ENCODE results near the gene IRX1.

DNA sequence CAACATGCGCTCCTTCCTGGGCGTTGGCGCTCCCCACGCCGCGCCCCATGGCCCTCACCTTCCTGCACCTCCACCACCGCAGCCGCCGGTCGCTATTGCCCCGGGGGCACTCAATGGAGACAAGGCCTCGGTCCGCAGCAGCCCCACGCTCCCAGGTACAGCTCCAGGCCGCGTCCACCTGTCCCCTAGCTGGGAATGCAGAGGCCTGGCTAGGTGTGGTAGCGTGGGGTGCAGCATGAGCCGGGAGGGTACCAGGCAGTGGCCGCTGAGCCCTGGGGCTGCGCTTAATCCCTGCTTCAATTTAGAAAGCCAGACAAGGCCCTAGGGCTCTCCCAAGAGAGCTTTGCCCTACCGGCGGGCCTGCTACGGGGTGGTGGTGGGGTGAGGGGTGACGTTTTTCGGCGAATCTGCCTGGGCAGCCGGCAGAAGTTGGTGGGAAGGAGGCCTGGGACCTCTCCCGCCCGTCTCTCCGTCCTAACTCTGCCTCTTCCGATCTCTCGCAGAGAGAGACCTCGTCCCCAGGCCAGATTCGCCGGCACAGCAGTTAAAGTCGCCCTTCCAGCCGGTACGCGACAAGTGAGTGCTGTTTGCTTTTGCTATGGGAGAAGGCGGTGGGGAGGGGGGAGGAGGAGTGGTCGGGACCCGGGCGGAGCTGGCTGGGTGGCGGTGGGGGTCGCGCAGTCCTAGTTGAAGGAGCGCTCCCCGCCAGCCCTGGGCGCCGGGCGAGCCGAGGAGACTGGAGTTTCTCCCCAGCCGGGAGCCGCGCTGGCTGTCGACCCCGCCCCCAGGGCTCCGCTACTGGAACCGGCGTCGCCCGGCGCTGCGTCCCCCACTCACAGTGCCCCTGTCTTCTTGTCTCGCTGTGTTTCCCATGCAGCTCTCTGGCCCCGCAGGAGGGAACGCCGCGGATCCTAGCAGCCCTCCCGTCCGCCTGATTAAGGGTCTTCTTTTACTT lies 4.8 kb downstream of the IRX1 start:
- TF ChIP-seq, protein P1, sequence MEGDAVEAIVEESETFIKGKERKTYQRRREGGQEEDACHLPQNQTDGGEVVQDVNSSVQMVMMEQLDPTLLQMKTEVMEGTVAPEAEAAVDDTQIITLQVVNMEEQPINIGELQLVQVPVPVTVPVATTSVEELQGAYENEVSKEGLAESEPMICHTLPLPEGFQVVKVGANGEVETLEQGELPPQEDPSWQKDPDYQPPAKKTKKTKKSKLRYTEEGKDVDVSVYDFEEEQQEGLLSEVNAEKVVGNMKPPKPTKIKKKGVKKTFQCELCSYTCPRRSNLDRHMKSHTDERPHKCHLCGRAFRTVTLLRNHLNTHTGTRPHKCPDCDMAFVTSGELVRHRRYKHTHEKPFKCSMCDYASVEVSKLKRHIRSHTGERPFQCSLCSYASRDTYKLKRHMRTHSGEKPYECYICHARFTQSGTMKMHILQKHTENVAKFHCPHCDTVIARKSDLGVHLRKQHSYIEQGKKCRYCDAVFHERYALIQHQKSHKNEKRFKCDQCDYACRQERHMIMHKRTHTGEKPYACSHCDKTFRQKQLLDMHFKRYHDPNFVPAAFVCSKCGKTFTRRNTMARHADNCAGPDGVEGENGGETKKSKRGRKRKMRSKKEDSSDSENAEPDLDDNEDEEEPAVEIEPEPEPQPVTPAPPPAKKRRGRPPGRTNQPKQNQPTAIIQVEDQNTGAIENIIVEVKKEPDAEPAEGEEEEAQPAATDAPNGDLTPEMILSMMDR (IDR thresholded peaks at IDR 0.05) = no peak
- TF ChIP-seq EZH2 (IDR thresholded peaks at IDR 0.05; ENCODE audit: borderline replicate concordance, insufficient read depth, low read depth, low read length, poor library complexity, severe bottlenecking) = no peak
